Neuronal stem cell (in vitro differentiated cells): ENCODE results near the gene INTS7.
A peak's percentile ranks its signal among the peaks of the same experiment; 100 is the strongest.

Source experiments
- DNase-seq: peaks from one replicate; pipeline ENCODE4 v3.0.0-alpha.2; 2013; ENCODE audit warnings: low spot score
- H2AFZ ChIP-seq: one replicate; pipeline ENCODE4 v1.6.1; 2013; ENCODE audit warnings: mild to moderate bottlenecking, low read length, inconsistent platforms
- H2AK5ac ChIP-seq: 2 replicates; pipeline ENCODE4 v1.6.1; 2013; ENCODE audit warnings: low read depth, mild to moderate bottlenecking, inconsistent platforms, low read length, moderate library complexity, mixed read lengths
- H2BK120ac ChIP-seq: 2 replicates; pipeline ENCODE4 v1.6.1; 2013; ENCODE audit warnings: low read depth, mild to moderate bottlenecking, inconsistent platforms, low read length, moderate library complexity, mixed read lengths
- H2BK12ac ChIP-seq: one replicate; pipeline ENCODE4 v1.6.1; 2013; ENCODE audit warnings: low read length, inconsistent platforms
- H2BK15ac ChIP-seq: 2 replicates; pipeline ENCODE4 v1.6.1; 2013; ENCODE audit warnings: mild to moderate bottlenecking, low read length, inconsistent platforms, mixed read lengths
- H2BK5ac ChIP-seq: one replicate; pipeline ENCODE4 v1.6.1; 2013; ENCODE audit warnings: inconsistent platforms, mild to moderate bottlenecking, low read length, moderate library complexity
- H3K14ac ChIP-seq: one replicate; pipeline ENCODE4 v1.6.1; 2013; ENCODE audit warnings: low read length, inconsistent platforms
- H3K18ac ChIP-seq: 2 replicates; pipeline ENCODE4 v1.6.1; 2013; ENCODE audit warnings: low read length, inconsistent platforms
- H3K23ac ChIP-seq: 2 replicates; pipeline ENCODE4 v1.6.1; 2013; ENCODE audit warnings: low read depth, mild to moderate bottlenecking, mixed read lengths, low read length, inconsistent platforms; ENCODE audit not compliant: poor library complexity
- H3K27ac ChIP-seq: replicated peaks from 3 replicates; pipeline ENCODE4 v1.5.1; 2013; ENCODE audit warnings: low read length, inconsistent platforms
- H3K27me3 ChIP-seq, 3 experiments: 2 replicates each; pipeline ENCODE4 v1.6.1; 2013; ENCODE audit warnings: low read length in 3 of 3, mild to moderate bottlenecking in 2 of 3, inconsistent platforms in 1 of 3, low read depth in 1 of 3, mixed read lengths in 1 of 3, moderate library complexity in 1 of 3; ENCODE audit not compliant: control insufficient read depth in 3 of 3, insufficient read depth in 3 of 3
- H3K36me3 ChIP-seq, 2 donors: replicated peaks in 1 of 2; 2 replicates each; pipeline ENCODE4 v1.6.1; 2013; ENCODE audit warnings: low read length in 2 of 2; ENCODE audit not compliant: control insufficient read depth in 2 of 2, insufficient read depth in 2 of 2
- H3K4ac ChIP-seq: 2 replicates; pipeline ENCODE4 v1.6.1; 2013; ENCODE audit warnings: inconsistent platforms, mild to moderate bottlenecking, low read length, moderate library complexity
- H3K4me1 ChIP-seq, 2 donors: 1 replicate in 1 of 2; 2 replicates in 1 of 2; pipeline ENCODE4 v1.6.1; 2013; ENCODE audit warnings: low read length in 2 of 2, low read depth in 1 of 2; ENCODE audit not compliant: control insufficient read depth in 2 of 2, insufficient read depth in 1 of 2
- H3K4me2 ChIP-seq: one replicate; pipeline ENCODE4 v1.6.1; 2013; ENCODE audit warnings: mild to moderate bottlenecking, low read length, inconsistent platforms; ENCODE audit not compliant: insufficient read depth, poor library complexity, severe bottlenecking
- H3K4me3 ChIP-seq, 2 donors: 2 replicates each; pipeline ENCODE4 v1.5.1; 2013; ENCODE audit warnings: low read length in 2 of 2, mild to moderate bottlenecking in 2 of 2, inconsistent platforms in 1 of 2, moderate library complexity in 1 of 2
- H3K79me1 ChIP-seq: one replicate; pipeline ENCODE4 v1.6.1; 2013; ENCODE audit warnings: low read depth, mild to moderate bottlenecking, inconsistent platforms, low read length, moderate library complexity
- H3K9ac ChIP-seq: one replicate; pipeline ENCODE4 v1.6.1; 2013; ENCODE audit warnings: mild to moderate bottlenecking, low read depth, low read length, inconsistent platforms; ENCODE audit not compliant: poor library complexity
- H3K9me3 ChIP-seq, 2 donors: replicated peaks in 1 of 2; 2 replicates each; pipeline versions ENCODE3 to v1.6.1; 2013; ENCODE audit warnings: low read length in 2 of 2, mild to moderate bottlenecking in 2 of 2, inconsistent platforms in 1 of 2, low read depth in 1 of 2, mixed read lengths in 1 of 2, moderate library complexity in 1 of 2; ENCODE audit not compliant: control insufficient read depth in 2 of 2, insufficient read depth in 1 of 2
- H4K8ac ChIP-seq: one replicate; pipeline ENCODE4 v1.6.1; 2013; ENCODE audit warnings: low read depth, mild to moderate bottlenecking, inconsistent platforms, low read length, moderate library complexity
- H4K91ac ChIP-seq: one replicate; pipeline ENCODE4 v1.6.1; 2013; ENCODE audit warnings: low read length, low read depth, mild to moderate bottlenecking, inconsistent platforms; ENCODE audit not compliant: poor library complexity
- WGBS, 2 donors: extraction: QIAGEN DNeasy Blood & Tissue Kit; methylation state at CpG; one replicate each; pipeline ENCODE4 v1.1.7; 2013; ENCODE audit warnings: missing lambda C conversion rate in 2 of 2, mixed read lengths in 1 of 2; ENCODE audit not compliant: insufficient read length in 2 of 2, insufficient replicate concordance in 1 of 2; ENCODE audit errors: extremely low coverage in 2 of 2; 5-methylcytosine and 5-hydroxymethylcytosine counted together

Gene INTS7

DNA sequence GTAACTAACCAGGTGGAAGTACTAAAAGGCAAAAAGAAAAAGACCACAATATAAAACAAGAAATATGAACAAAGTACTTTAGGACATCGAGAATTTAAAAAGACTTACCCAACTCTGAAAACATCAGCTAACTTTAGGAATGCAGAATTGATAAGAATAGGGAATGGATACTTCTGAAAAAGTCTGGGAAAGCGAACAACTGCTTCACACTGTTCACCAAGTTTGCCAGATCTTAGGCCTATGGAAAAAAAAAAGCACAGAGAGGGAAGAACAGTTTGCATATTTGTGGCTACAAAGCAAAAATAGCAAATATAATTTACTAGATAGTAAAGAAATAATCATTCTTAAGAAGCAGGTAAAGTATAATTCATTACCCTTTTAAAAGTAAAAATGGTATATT lies 14.4 kb downstream of the INTS7 start:
- Histone ChIP-seq H2BK5ac (no peak overlapping the region), H3K36me3 (peaks cover 7 to 67% of the 10 kb centered on the region in 2 donors), H3K23ac (no peak overlapping the region), H4K91ac (no peak overlapping the region), H3K4me3 (no peak overlapping the region), H3K9me3 (peaks cover 3 to 27% of the 10 kb centered on the region in 2 donors), H3K9ac (no peak overlapping the region), H3K4me1 (no peaks in the 10 kb centered on the region), H3K14ac (no peak overlapping the region), H2AFZ (no peak overlapping the region), H2AK5ac (no peak overlapping the region), H3K18ac (no peak overlapping the region), H3K4ac (no peak overlapping the region), H3K27ac (no peak overlapping the region), H2BK120ac (no peak overlapping the region), H2BK15ac (no peak overlapping the region), H2BK12ac (no peak overlapping the region), H3K79me1 (no peaks in the 10 kb centered on the region), H4K8ac (no peak overlapping the region), H3K27me3 (no peaks in the 10 kb centered on the region), H3K4me2 (no peak overlapping the region)
- WGBS, 2 donors: no CpG with 5 or more reads among the region's 2 CpGs
- no peak for DNase-seq

DNA sequence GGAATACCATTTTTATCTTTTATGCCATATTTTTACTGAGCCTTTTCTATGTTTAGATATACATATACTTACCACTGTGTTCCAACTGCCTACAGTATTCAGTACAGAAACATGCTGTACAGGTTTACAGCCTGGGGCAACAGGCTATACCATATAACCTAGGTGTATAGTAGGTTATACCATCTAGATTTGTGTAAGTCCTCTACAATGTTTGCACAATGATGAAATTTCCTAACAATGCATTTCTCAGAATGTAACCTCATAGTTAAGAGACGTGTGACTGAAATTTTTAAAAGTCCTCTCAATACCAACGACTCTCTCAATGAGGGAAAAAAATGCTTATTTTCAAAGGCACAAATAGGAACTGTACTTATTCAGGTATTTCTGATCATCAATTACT lies 21.7 kb downstream of the INTS7 start:
- no peak overlapping the region for H2BK12ac ChIP-seq
- no peak overlapping the region for H3K23ac ChIP-seq
- no peaks in the 10 kb centered on the region for H3K27me3 ChIP-seq
- no peak overlapping the region for H4K91ac ChIP-seq
- no peak overlapping the region for H2BK120ac ChIP-seq
- no peak overlapping the region for H3K27ac ChIP-seq
- H3K4ac ChIP-seq: no peak overlapping the region
- H3K9ac ChIP-seq: no peak overlapping the region
- H3K36me3 ChIP-seq: peaks cover 6 to 70% of the 10 kb centered on the region in 2 donors
- no peak overlapping the region for H3K18ac ChIP-seq
- H2BK15ac ChIP-seq: no peak overlapping the region
- no peak overlapping the region for H4K8ac ChIP-seq
- no peak overlapping the region for H3K4me2 ChIP-seq
- DNase-seq: no peak
- H3K9me3 ChIP-seq: peaks cover 0 to 9% of the 10 kb centered on the region in 2 donors
- no peaks in the 10 kb centered on the region for H3K4me1 ChIP-seq
- H3K14ac ChIP-seq: no peak overlapping the region
- WGBS, 2 donors: no CpG with 5 or more reads among the region's 2 CpGs
- no peak overlapping the region for H3K4me3 ChIP-seq
- H2BK5ac ChIP-seq: no peak overlapping the region
- no peak overlapping the region for H2AFZ ChIP-seq
- no peak overlapping the region for H2AK5ac ChIP-seq
- H3K79me1 ChIP-seq: no peaks in the 10 kb centered on the region

DNA sequence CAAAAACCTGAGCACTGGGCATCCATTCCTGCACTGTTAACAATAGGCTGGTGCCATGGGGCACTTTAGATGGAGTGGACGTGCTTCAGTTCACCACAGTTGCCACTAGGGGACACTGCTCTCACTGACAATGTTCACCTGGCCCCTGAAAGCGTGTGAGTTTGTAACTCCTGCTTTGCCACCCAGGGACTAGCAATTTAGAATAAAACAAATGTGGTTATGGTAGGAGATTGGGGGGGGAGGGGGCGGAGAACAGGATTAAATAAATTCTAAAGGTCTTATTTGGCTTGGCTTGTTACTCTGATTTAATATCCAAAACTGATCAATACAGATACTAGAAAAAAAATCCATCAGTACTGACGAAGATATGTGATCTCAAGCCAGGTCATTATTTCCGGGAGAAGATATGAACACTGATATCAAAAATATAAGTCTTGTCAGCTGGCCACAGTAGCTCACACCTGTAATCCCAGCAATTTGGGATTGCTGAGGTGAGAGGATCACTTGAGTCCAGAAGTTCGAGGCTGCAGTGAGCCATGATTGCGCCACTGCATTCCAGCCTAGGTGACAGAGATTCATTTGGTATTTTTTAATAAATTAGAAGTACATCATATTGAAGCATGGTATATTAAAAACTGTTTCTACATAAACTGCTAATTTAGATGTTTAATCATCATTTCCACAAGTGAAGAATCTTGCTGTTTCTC lies 23.2 kb downstream of the INTS7 start:
- Histone ChIP-seq H4K8ac (no peak overlapping the region), H3K14ac (no peak overlapping the region), H3K9ac (no peak overlapping the region), H3K79me1 (no peaks in the 10 kb centered on the region), H3K9me3 (peaks cover 0 to 9% of the 10 kb centered on the region in 2 donors), H3K4me1 (no peaks in the 10 kb centered on the region), H3K4me2 (no peak overlapping the region), H2BK5ac (no peak overlapping the region), H3K27ac (no peak overlapping the region), H3K36me3 (peaks cover 10 to 71% of the 10 kb centered on the region in 2 donors), H3K4ac (no peak overlapping the region), H2BK120ac (no peak overlapping the region), H3K27me3 (no peaks in the 10 kb centered on the region), H3K23ac (no peak overlapping the region), H2AK5ac (no peak overlapping the region), H4K91ac (no peak overlapping the region), H3K18ac (no peak overlapping the region), H2BK12ac (no peak overlapping the region), H2AFZ (no peak overlapping the region), H2BK15ac (no peak overlapping the region), H3K4me3 (no peak overlapping the region)
- DNase-seq: peak; percentile 35
- WGBS, 2 donors: no CpG with 5 or more reads among the region's 7 CpGs

DNA sequence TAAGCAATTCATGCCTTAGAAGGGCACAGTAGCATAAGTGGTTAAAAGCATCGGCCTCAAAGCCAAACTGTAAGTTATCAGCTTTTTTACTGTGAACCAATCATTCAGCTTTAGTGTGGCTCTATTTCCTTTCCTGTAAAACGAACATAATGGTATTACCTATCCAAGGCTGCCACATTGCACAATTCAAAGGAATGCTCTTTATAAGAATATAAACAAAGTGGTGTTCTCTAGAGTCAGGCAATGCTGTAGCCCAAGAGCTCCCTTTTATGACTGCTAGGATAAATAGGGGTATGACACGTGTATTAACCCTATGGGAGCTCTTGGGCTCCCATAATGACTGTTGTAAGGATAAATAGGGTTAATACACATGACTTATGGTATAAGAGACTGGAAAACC lies 25.4 kb downstream of the INTS7 start:
- no peak overlapping the region for H2AFZ ChIP-seq
- no peaks in the 10 kb centered on the region for H3K27me3 ChIP-seq
- WGBS, 2 donors: no CpG with 5 or more reads among the region's 3 CpGs
- no peak overlapping the region for H3K4me3 ChIP-seq
- H3K36me3 ChIP-seq: peaks cover 11 to 78% of the 10 kb centered on the region in 2 donors
- no peaks in the 10 kb centered on the region for H3K9me3 ChIP-seq
- no peak overlapping the region for H2BK5ac ChIP-seq
- H3K27ac ChIP-seq: no peak overlapping the region
- no peak for DNase-seq
- no peak overlapping the region for H4K8ac ChIP-seq
- H3K18ac ChIP-seq: no peak overlapping the region
- no peak overlapping the region for H2BK12ac ChIP-seq
- H3K14ac ChIP-seq: no peak overlapping the region
- H2BK120ac ChIP-seq: no peak overlapping the region
- H4K91ac ChIP-seq: no peak overlapping the region
- no peak overlapping the region for H3K9ac ChIP-seq
- H2BK15ac ChIP-seq: no peak overlapping the region
- H3K23ac ChIP-seq: no peak overlapping the region
- H3K79me1 ChIP-seq: no peaks in the 10 kb centered on the region
- H3K4me1 ChIP-seq: no peaks in the 10 kb centered on the region
- H3K4me2 ChIP-seq: no peak overlapping the region
- H3K4ac ChIP-seq: no peak overlapping the region
- H2AK5ac ChIP-seq: no peak overlapping the region
